Fibroblast of gingiva (primary cell): ENCODE measurements around the gene NACC2.

ENCODE experiments used
- DNase-seq: peaks from one replicate; pipeline ENCODE4 v3.0.0-alpha.2; 2011; ENCODE audit warnings: low read depth

Gene NACC2

GRCh38 chr9:135957431-135957830 lies 137.7 kb downstream of the NACC2 start:
- DNase-seq = no peak

- DNase-seq = no peak
These were observed 138.3 kb downstream of the NACC2 start for GRCh38 chr9:135956802-135957174.
